GM23338 (cell line): ENCODE results near the gene CPSF4. TPM values are rescaled to one million over a fixed set of nuclear protein-coding genes. Genes with fewer than 3 reads are reported as not detected.

ENCODE experiments used
- ATAC-seq: fragments of 200-7000 bp; cut with Tn5 transposase; 3 replicates; pipeline ENCODE4 v1.9.1; 2020
- DNase-seq: peaks from one replicate; pipeline ENCODE4 v3.0.0-alpha.2; 2015; ENCODE audit warnings: low spot score
- H2AFZ ChIP-seq: fragments of 200-600 bp; sonication (generic); 2 replicates; pipeline ENCODE4 v1.8.0; 2016; ENCODE audit warnings: antibody characterized with exemption, mild to moderate bottlenecking, moderate library complexity
- H3F3A ChIP-seq: fragments of 200-600 bp; sonication (generic); replicated peaks from 2 replicates; pipeline ENCODE4 v1.8.0; 2017; ENCODE audit warnings: antibody characterized with exemption, mixed run types, low read depth
- H3K27ac ChIP-seq: fragments of 200-600 bp; sonication (generic); 2 replicates; pipeline ENCODE4 v1.6.1; 2016; ENCODE audit warnings: low read depth
- H3K27me3 ChIP-seq: fragments of 200-600 bp; sonication (generic); 2 replicates; pipeline ENCODE4 v1.8.0; 2016; ENCODE audit warnings: mild to moderate bottlenecking, mixed run types, moderate library complexity; ENCODE audit not compliant: insufficient read depth
- H3K36me3 ChIP-seq: fragments of 200-600 bp; sonication (generic); 2 replicates; pipeline ENCODE4 v1.8.0; 2016; ENCODE audit warnings: mild to moderate bottlenecking; ENCODE audit not compliant: insufficient read depth
- H3K4me1 ChIP-seq: fragments of 200-600 bp; sonication (generic); 2 replicates; pipeline ENCODE4 v1.8.0; 2016; ENCODE audit warnings: mild to moderate bottlenecking, moderate library complexity; ENCODE audit not compliant: insufficient read depth
- H3K4me2 ChIP-seq: fragments of 200-600 bp; sonication (generic); 2 replicates; pipeline ENCODE4 v1.7.1; 2017; ENCODE audit warnings: mixed run types
- H3K4me3 ChIP-seq: fragments of 200-600 bp; sonication (generic); 2 replicates; pipeline ENCODE4 v1.6.1; 2016; ENCODE audit warnings: mixed run types
- H3K79me2 ChIP-seq: fragments of 200-600 bp; sonication (generic); replicated peaks from 2 replicates; pipeline ENCODE4 v1.8.0; 2017; ENCODE audit warnings: mild to moderate bottlenecking; ENCODE audit not compliant: insufficient read depth
- H3K9me2 ChIP-seq: fragments of 200-600 bp; sonication (generic); 2 replicates; pipeline ENCODE4 v1.8.0; 2017; ENCODE audit not compliant: insufficient read depth
- H4K20me1 ChIP-seq: fragments of 200-600 bp; sonication (generic); replicated peaks from 2 replicates; pipeline ENCODE4 v1.8.0; 2017; ENCODE audit warnings: mild to moderate bottlenecking; ENCODE audit not compliant: insufficient read depth
- H3K27ac Mint-ChIP-seq: 2 replicates; pipeline ENCODE4 v1.8.0; 2020; ENCODE audit warnings: inconsistent platforms, mild to moderate bottlenecking, moderate library complexity, mixed read lengths
- H3K27me3 Mint-ChIP-seq: 3 replicates; pipeline ENCODE4 v1.8.0; 2022; ENCODE audit warnings: low read depth, mild to moderate bottlenecking, moderate library complexity, mixed read lengths, inconsistent platforms; ENCODE audit not compliant: insufficient read depth, poor library complexity
- H3K36me3 Mint-ChIP-seq: 3 replicates; pipeline ENCODE4 v1.8.0; 2021; ENCODE audit warnings: low read depth, mild to moderate bottlenecking, inconsistent platforms, moderate library complexity, mixed read lengths
- H3K4me1 Mint-ChIP-seq: 3 replicates; pipeline ENCODE4 v1.8.0; 2020; ENCODE audit warnings: mild to moderate bottlenecking, inconsistent platforms, mixed read lengths
- H3K4me3 Mint-ChIP-seq: 3 replicates; pipeline ENCODE4 v1.8.0; 2021; ENCODE audit warnings: moderate library complexity, mild to moderate bottlenecking, inconsistent platforms, mixed read lengths
- H3K9me3 Mint-ChIP-seq: 3 replicates; pipeline ENCODE4 v1.8.0; 2020; ENCODE audit warnings: moderate library complexity, mild to moderate bottlenecking, inconsistent platforms, mixed read lengths
- CREB1 ChIP-seq: fragments of 250-450 bp; sonication (Bioruptor Pico); IDR thresholded peaks from 2 replicates; pipeline ENCODE4 v1.5.0; 2020; ENCODE audit warnings: low read depth, mild to moderate bottlenecking, moderate library complexity
- EZH2 ChIP-seq: fragments of 200-600 bp; sonication (generic); IDR thresholded peaks from one replicate; pipeline ENCODE4 v1.8.0; 2017; ENCODE audit warnings: antibody characterized with exemption, mild to moderate bottlenecking, low read depth; ENCODE audit not compliant: unreplicated experiment
- EZH2phosphoT487 ChIP-seq: fragments of 200-600 bp; sonication (generic); IDR thresholded peaks from one replicate; pipeline ENCODE4 v1.8.1; 2018; ENCODE audit warnings: antibody characterized with exemption; ENCODE audit not compliant: unreplicated experiment
- JUNB ChIP-seq: IDR thresholded peaks from one replicate; pipeline ENCODE4 v1.6.1; 2016; ENCODE audit warnings: antibody characterized with exemption; ENCODE audit not compliant: unreplicated experiment
- NANOG ChIP-seq: IDR thresholded peaks from 2 replicates; pipeline ENCODE4 v1.6.1; 2016; ENCODE audit warnings: antibody characterized with exemption, borderline replicate concordance
- POLR2AphosphoS5 ChIP-seq: IDR thresholded peaks from 2 replicates; pipeline ENCODE4 v1.6.1; 2016; ENCODE audit warnings: antibody characterized with exemption, low read depth
- ZNF331 ChIP-seq: fragments of 250-450 bp; sonication (Bioruptor Pico); IDR thresholded peaks from 2 replicates; pipeline ENCODE4 v1.5.0; 2020; ENCODE audit warnings: low read depth, mild to moderate bottlenecking, moderate library complexity
- polyA plus RNA-seq: library from polyadenylated mRNA; unstranded; fragments of >200 nt; fragmentation: Nextera tagmentation; extraction: Ambion mirVana; gene quantifications from 2 replicates; pipeline ENCODE4 v1.2.1, GENCODE V29; 2016
- total RNA-seq: library from RNA; depleted of rRNA; stranded (reverse); fragments of >200 nt; shearing (Covaris generic); gene quantifications from 2 replicates; pipeline ENCODE4 v1.2.3, GENCODE V29; 2014
- TF ChIP-seq, protein P1 (sequence below): IDR thresholded peaks from 2 replicates; pipeline ENCODE4 v1.6.1; 2016; ENCODE audit warnings: antibody characterized with exemption
- TF ChIP-seq, protein P2 (sequence below), 2 experiments: fragments of 200-600 bp in 1 of 2; sonication (generic) in 1 of 2; conservative IDR thresholded peaks; 2 replicates each; pipeline versions ENCODE4 v1.5.1 to v1.6.1; 2016 to 2017; ENCODE audit warnings: antibody characterized with exemption in 2 of 2, low read depth in 2 of 2, mild to moderate bottlenecking in 2 of 2, moderate library complexity in 1 of 2
- TF ChIP-seq, protein P3 (sequence below): IDR thresholded peaks from one replicate; pipeline ENCODE4 v1.6.1; 2018; ENCODE audit warnings: antibody characterized with exemption; ENCODE audit not compliant: unreplicated experiment

Gene CPSF4
- total and polyA plus RNA-seq, 2 experiments from 2014 or later = 34.3 to 93.2 TPM

DNA sequence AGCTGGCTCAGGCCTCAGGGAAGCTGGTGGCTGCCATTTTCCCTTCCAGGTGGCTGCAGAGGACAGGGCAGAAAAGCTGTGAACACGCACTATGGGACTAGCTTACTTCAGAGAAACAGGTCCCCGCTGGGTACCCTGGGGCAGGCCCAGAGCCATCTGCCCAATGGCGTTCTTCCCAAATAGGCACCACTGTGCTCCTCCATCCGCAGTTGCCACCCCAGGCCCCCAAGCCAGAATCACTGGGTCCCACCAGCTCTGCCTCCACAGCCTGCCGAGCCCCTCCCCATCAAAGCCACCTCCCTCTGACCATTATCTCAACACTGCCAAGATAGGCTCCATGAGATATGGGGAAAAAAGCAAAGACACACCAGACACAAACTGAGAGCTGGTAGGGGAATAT, 18.5 kb upstream of the CPSF4 start:
- H3K79me2 ChIP-seq = no peaks in the 10 kb centered on the region; the same call in 1 of the 2 replicates
- Mint-ChIP-seq H3K9me3 (no peaks in the 10 kb centered on the region), H3K27me3 (peaks cover 16% of the 10 kb centered on the region), H3K4me1 (peaks cover 11% of the 10 kb centered on the region), H3K36me3 (peaks cover 90% of the 10 kb centered on the region), H3K27ac (no peak overlapping the region), H3K4me3 (no peak overlapping the region)
- H3F3A ChIP-seq = peaks cover 19% of the 10 kb centered on the region
- DNase-seq (no peak), ATAC-seq (no peak)
- no peaks in the 10 kb centered on the region for H3K27me3 ChIP-seq
- peaks cover 33% of the 10 kb centered on the region for H3K36me3 ChIP-seq
- no peak overlapping the region for H3K27ac ChIP-seq
- H3K4me3 ChIP-seq = no peak overlapping the region
- 0 out of 2 replicates have a peak, but pooled peaks have one; percentile 17 for TF ChIP-seq POLR2AphosphoS5
- TF ChIP-seq, protein P1, sequence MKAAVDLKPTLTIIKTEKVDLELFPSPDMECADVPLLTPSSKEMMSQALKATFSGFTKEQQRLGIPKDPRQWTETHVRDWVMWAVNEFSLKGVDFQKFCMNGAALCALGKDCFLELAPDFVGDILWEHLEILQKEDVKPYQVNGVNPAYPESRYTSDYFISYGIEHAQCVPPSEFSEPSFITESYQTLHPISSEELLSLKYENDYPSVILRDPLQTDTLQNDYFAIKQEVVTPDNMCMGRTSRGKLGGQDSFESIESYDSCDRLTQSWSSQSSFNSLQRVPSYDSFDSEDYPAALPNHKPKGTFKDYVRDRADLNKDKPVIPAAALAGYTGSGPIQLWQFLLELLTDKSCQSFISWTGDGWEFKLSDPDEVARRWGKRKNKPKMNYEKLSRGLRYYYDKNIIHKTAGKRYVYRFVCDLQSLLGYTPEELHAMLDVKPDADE = no peak
- H3K4me1 ChIP-seq = peaks cover 8% of the 10 kb centered on the region
- no peaks in the 10 kb centered on the region for H3K9me2 ChIP-seq
- H3K4me2 ChIP-seq = no peak overlapping the region
- H4K20me1 ChIP-seq = peaks cover 10% of the 10 kb centered on the region
- no peak overlapping the region for H2AFZ ChIP-seq

DNA sequence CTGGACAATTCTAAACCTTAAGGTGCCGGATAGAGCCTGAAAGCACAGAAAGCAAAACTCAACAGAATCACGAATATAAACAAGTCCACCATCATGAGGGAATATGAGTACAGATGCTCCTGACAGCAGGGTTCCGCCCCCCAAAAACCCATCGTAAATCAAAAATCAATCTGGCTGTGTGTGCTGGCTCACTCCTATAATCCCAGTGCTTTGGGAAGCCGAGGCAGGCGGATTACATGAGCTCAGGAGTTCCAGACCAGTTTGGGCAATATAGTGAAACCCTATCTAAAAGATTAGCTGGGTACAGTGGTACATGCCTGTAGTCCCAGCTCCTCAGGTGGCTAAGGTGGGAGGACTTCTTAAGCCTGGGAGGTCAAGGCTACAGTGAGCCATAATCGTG, 17.8 kb upstream of the CPSF4 start:
- Mint-ChIP-seq H3K4me3 (no peak overlapping the region), H3K27ac (no peak overlapping the region), H3K27me3 (peaks cover 16% of the 10 kb centered on the region), H3K36me3 (peaks cover 91% of the 10 kb centered on the region), H3K9me3 (peaks cover 2% of the 10 kb centered on the region; the same call in 1 of the 3 replicates), H3K4me1 (peaks cover 11% of the 10 kb centered on the region)
- peaks cover 32% of the 10 kb centered on the region for H3K36me3 ChIP-seq
- H3F3A ChIP-seq = peaks cover 15% of the 10 kb centered on the region
- ATAC-seq (no peak), DNase-seq (no peak)
- no peaks in the 10 kb centered on the region; the same call in 1 of the 2 replicates for H3K79me2 ChIP-seq
- no peak overlapping the region for H3K4me2 ChIP-seq
- peaks cover 10% of the 10 kb centered on the region for H4K20me1 ChIP-seq
- no peak overlapping the region for H2AFZ ChIP-seq
- no peak overlapping the region for H3K4me3 ChIP-seq
- H3K27me3 ChIP-seq = no peaks in the 10 kb centered on the region
- H3K4me1 ChIP-seq = peaks cover 8% of the 10 kb centered on the region
- no peaks in the 10 kb centered on the region for H3K9me2 ChIP-seq
- 0 out of 2 replicates have a peak overlapping the region, but pooled peaks have one; percentile 84 for H3K27ac ChIP-seq
- no peak for TF ChIP-seq EZH2
- TF ChIP-seq EZH2phosphoT487 = no peak
- TF ChIP-seq ZNF331 (CRISPR knock-in tag) = no peak
- TF ChIP-seq JUNB = no peak
- no peak for TF ChIP-seq NANOG
- TF ChIP-seq, protein P2, sequence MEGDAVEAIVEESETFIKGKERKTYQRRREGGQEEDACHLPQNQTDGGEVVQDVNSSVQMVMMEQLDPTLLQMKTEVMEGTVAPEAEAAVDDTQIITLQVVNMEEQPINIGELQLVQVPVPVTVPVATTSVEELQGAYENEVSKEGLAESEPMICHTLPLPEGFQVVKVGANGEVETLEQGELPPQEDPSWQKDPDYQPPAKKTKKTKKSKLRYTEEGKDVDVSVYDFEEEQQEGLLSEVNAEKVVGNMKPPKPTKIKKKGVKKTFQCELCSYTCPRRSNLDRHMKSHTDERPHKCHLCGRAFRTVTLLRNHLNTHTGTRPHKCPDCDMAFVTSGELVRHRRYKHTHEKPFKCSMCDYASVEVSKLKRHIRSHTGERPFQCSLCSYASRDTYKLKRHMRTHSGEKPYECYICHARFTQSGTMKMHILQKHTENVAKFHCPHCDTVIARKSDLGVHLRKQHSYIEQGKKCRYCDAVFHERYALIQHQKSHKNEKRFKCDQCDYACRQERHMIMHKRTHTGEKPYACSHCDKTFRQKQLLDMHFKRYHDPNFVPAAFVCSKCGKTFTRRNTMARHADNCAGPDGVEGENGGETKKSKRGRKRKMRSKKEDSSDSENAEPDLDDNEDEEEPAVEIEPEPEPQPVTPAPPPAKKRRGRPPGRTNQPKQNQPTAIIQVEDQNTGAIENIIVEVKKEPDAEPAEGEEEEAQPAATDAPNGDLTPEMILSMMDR (conservative IDR thresholded peaks at IDR 0.05; ENCODE audit: low read depth in 2 of 2) = no peak
- TF ChIP-seq, protein P3, sequence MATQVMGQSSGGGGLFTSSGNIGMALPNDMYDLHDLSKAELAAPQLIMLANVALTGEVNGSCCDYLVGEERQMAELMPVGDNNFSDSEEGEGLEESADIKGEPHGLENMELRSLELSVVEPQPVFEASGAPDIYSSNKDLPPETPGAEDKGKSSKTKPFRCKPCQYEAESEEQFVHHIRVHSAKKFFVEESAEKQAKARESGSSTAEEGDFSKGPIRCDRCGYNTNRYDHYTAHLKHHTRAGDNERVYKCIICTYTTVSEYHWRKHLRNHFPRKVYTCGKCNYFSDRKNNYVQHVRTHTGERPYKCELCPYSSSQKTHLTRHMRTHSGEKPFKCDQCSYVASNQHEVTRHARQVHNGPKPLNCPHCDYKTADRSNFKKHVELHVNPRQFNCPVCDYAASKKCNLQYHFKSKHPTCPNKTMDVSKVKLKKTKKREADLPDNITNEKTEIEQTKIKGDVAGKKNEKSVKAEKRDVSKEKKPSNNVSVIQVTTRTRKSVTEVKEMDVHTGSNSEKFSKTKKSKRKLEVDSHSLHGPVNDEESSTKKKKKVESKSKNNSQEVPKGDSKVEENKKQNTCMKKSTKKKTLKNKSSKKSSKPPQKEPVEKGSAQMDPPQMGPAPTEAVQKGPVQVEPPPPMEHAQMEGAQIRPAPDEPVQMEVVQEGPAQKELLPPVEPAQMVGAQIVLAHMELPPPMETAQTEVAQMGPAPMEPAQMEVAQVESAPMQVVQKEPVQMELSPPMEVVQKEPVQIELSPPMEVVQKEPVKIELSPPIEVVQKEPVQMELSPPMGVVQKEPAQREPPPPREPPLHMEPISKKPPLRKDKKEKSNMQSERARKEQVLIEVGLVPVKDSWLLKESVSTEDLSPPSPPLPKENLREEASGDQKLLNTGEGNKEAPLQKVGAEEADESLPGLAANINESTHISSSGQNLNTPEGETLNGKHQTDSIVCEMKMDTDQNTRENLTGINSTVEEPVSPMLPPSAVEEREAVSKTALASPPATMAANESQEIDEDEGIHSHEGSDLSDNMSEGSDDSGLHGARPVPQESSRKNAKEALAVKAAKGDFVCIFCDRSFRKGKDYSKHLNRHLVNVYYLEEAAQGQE = no peak
- no peak for TF ChIP-seq CREB1 (CRISPR knock-in tag)
- TF ChIP-seq, protein P1 = no peak
